Astrocyte (in vitro differentiated cells and primary cell): Measurements from ENCODE around the gene TMF1. TPM values are rescaled to one million over a fixed set of nuclear protein-coding genes. Genes with fewer than 3 reads are reported as not detected.

Source experiments
- DNase-seq: peaks from one replicate; pipeline ENCODE4 v3.0.0-alpha.2; 2010; ENCODE audit warnings: low read depth
- FAIRE-seq: peaks from 2 replicates; lab custom pipeline; 2011; peaks lifted over from hg19 to GRCh38; lab: Jason Lieb, UNC
- H2AFZ ChIP-seq: 2 replicates; pipeline ENCODE4 v1.6.0; 2012; ENCODE audit warnings: low read depth, low read length, inconsistent platforms
- H3K27ac ChIP-seq: 2 replicates; pipeline ENCODE4 v1.5.1; 2011; ENCODE audit warnings: low read depth, low read length, inconsistent platforms
- H3K27me3 ChIP-seq: 2 replicates; pipeline ENCODE4 v1.6.0; 2011; ENCODE audit warnings: low read length, inconsistent platforms; ENCODE audit not compliant: insufficient read depth
- H3K36me3 ChIP-seq: 2 replicates; pipeline ENCODE4 v1.5.1; 2011; ENCODE audit warnings: low read length, inconsistent platforms; ENCODE audit not compliant: insufficient read depth
- H3K4me1 ChIP-seq: 2 replicates; pipeline ENCODE4 v1.5.1; 2011; ENCODE audit warnings: low read length, inconsistent platforms; ENCODE audit not compliant: insufficient read depth
- H3K4me2 ChIP-seq: 2 replicates; pipeline ENCODE4 v1.6.0; 2012; ENCODE audit warnings: low read length, inconsistent platforms
- H3K4me3 ChIP-seq: 2 replicates; pipeline ENCODE4 v1.5.1; 2011; ENCODE audit warnings: low read depth, mild to moderate bottlenecking, low read length, inconsistent platforms; ENCODE audit not compliant: insufficient read depth
- H3K79me2 ChIP-seq: 2 replicates; pipeline ENCODE4 v1.6.0; 2012; ENCODE audit warnings: mild to moderate bottlenecking, low read length, inconsistent platforms; ENCODE audit not compliant: insufficient read depth
- H3K9ac ChIP-seq: 2 replicates; pipeline ENCODE4 v1.6.0; 2012; ENCODE audit warnings: mild to moderate bottlenecking, low read length, inconsistent platforms
- H3K9me3 ChIP-seq: 2 replicates; pipeline ENCODE4 v1.5.1; 2012; ENCODE audit warnings: low read depth, mild to moderate bottlenecking, low read length, inconsistent platforms; ENCODE audit not compliant: insufficient read depth
- H4K20me1 ChIP-seq: 2 replicates; pipeline ENCODE4 v1.6.0; 2012; ENCODE audit warnings: low read length, inconsistent platforms; ENCODE audit not compliant: insufficient read depth
- H3K27ac Mint-ChIP-seq: one replicate; pipeline ENCODE4 v1.8.0; 2021; ENCODE audit warnings: mild to moderate bottlenecking, mixed read lengths; ENCODE audit not compliant: unreplicated experiment
- H3K27me3 Mint-ChIP-seq: one replicate; pipeline ENCODE4 v1.8.0; 2021; ENCODE audit warnings: low read depth, mixed read lengths; ENCODE audit not compliant: unreplicated experiment
- H3K36me3 Mint-ChIP-seq: one replicate; pipeline ENCODE4 v1.8.0; 2021; ENCODE audit warnings: low read depth, mixed read lengths; ENCODE audit not compliant: unreplicated experiment
- H3K4me1 Mint-ChIP-seq: one replicate; pipeline ENCODE4 v1.8.0; 2021; ENCODE audit warnings: low read depth, mixed read lengths; ENCODE audit not compliant: unreplicated experiment
- H3K4me3 Mint-ChIP-seq: one replicate; pipeline ENCODE4 v1.8.0; 2021; ENCODE audit warnings: mild to moderate bottlenecking, moderate library complexity, mixed read lengths; ENCODE audit not compliant: unreplicated experiment
- H3K9me3 Mint-ChIP-seq: one replicate; pipeline ENCODE4 v1.8.0; 2021; ENCODE audit warnings: mild to moderate bottlenecking, mixed read lengths; ENCODE audit not compliant: unreplicated experiment
- CTCF ChIP-seq: IDR thresholded peaks from 2 replicates; pipeline ENCODE4 v1.5.1; 2011; ENCODE audit warnings: low read depth, mild to moderate bottlenecking, inconsistent platforms, low read length, moderate library complexity; ENCODE audit not compliant: insufficient read depth
- EZH2 ChIP-seq: IDR thresholded peaks from 2 replicates; pipeline ENCODE4 v1.6.1; 2012; ENCODE audit warnings: mild to moderate bottlenecking, low read length, inconsistent platforms; ENCODE audit not compliant: insufficient read depth
- total RNA-seq: library from RNA; stranded (reverse); gene quantifications from 2 replicates; pipeline ENCODE4 v1.2.1, GENCODE V29; 2021

The TMF1 gene
- total RNA-seq, 1 donor from 2014 or later, result 46.8 TPM

- peaks cover 5% of the 10 kb centered on the region for H3K79me2 ChIP-seq
- H3K4me1 Mint-ChIP-seq, result peaks cover 34% of the 10 kb centered on the region
Measured at GRCh38 chr3:69014022-69014580, 38.0 kb downstream of the TMF1 start.

GRCh38 chr3:69013253-69014021, 38.7 kb downstream of the TMF1 start, which contains the start of gene EOGT:
Gene EOGT, minus strand, starts transcription at chr3:69013684. Its CDS starts 3,838 bp downstream, at chr3:69009846.
- peak within 1 kb of the TSS; percentile 90 for H3K9ac ChIP-seq
- peak within 1 kb of the TSS; percentile 83 for H3K4me2 ChIP-seq
- peaks cover 6% of the 10 kb centered on the region for H3K36me3 Mint-ChIP-seq
- no peaks in the 10 kb centered on the region for H3K27me3 Mint-ChIP-seq
- peaks cover 33% of the 10 kb centered on the region for H3K4me1 ChIP-seq
- H3K9me3 Mint-ChIP-seq, result no peaks in the 10 kb centered on the region
- no peaks in the 10 kb centered on the region for H3K27me3 ChIP-seq
- peaks cover 5% of the 10 kb centered on the region for H3K79me2 ChIP-seq
- TF ChIP-seq CTCF (peak; percentile 35), EZH2 (no peak)
- peaks cover 15% of the 10 kb centered on the region for H3K36me3 ChIP-seq
- FAIRE-seq, result no peak
- peak within 1 kb of the TSS; percentile 84 for H3K27ac ChIP-seq
- peaks cover 37% of the 10 kb centered on the region for H3K4me1 Mint-ChIP-seq
- peak within 1 kb of the TSS; percentile 69 for H3K4me3 ChIP-seq
- H2AFZ ChIP-seq, result peak within 1 kb of the TSS; percentile 89
- peak; percentile 77 for DNase-seq
- no peaks in the 10 kb centered on the region for H3K9me3 ChIP-seq
- H3K27ac Mint-ChIP-seq, result peak within 1 kb of the TSS; percentile 85
- peak within 1 kb of the TSS; percentile 87 for H3K4me3 Mint-ChIP-seq
- no peaks in the 10 kb centered on the region for H4K20me1 ChIP-seq

More at GRCh38 chr3:69014022-69014580, 38.0 kb downstream of the TMF1 start:
- Histone ChIP-seq H2AFZ (peak overlapping the region; percentile 89), H4K20me1 (no peaks in the 10 kb centered on the region), H3K9ac (peak overlapping the region; percentile 90), H3K36me3 (peaks cover 15% of the 10 kb centered on the region), H3K27me3 (no peaks in the 10 kb centered on the region), H3K9me3 (no peaks in the 10 kb centered on the region), H3K27ac (peak overlapping the region; percentile 84), H3K4me2 (peak overlapping the region; percentile 83), H3K4me3 (peak overlapping the region; percentile 69), H3K4me1 (peaks cover 30% of the 10 kb centered on the region)
- no peaks in the 10 kb centered on the region for H3K27me3 Mint-ChIP-seq
- no peak for TF ChIP-seq CTCF
- no peak for TF ChIP-seq EZH2
- no peaks in the 10 kb centered on the region for H3K9me3 Mint-ChIP-seq
- DNase-seq (no peak), FAIRE-seq (no peak)
- H3K36me3 Mint-ChIP-seq, result peaks cover 8% of the 10 kb centered on the region
- peak overlapping the region; percentile 87 for H3K4me3 Mint-ChIP-seq
- peak overlapping the region; percentile 80 for H3K27ac Mint-ChIP-seq
